NB4 (cell line): ENCODE results near the gene THAP10.

Experiments
- CTCF ChIP-seq: IDR thresholded peaks from one replicate; pipeline ENCODE4 v1.5.1; 2012; ENCODE audit warnings: low read depth, low read length
- MYC ChIP-seq: IDR thresholded peaks from 2 replicates; pipeline ENCODE4 v1.6.1; 2011; ENCODE audit warnings: low read depth, low read length
- POLR2A ChIP-seq: IDR thresholded peaks from 2 replicates; pipeline ENCODE4 v1.6.1; 2011; ENCODE audit warnings: mild to moderate bottlenecking; ENCODE audit not compliant: insufficient read length; ENCODE audit errors: extremely low read depth

- TF ChIP-seq CTCF = no peak
- no peak for TF ChIP-seq POLR2A
- no peak for TF ChIP-seq MYC
Observed at GRCh38 chr15:70845602-70846360, 46.5 kb downstream of the THAP10 start.
